Stomach smooth muscle (tissue), 2 donors: ENCODE measurements around the gene HAPLN3.

Experiments
- H3K27ac ChIP-seq: one replicate; pipeline ENCODE4 v1.7.0; 2013; ENCODE audit warnings: mild to moderate bottlenecking, low read length, inconsistent platforms
- H3K27me3 ChIP-seq, 2 donors: one replicate each; pipeline ENCODE4 v1.7.0; 2013; ENCODE audit warnings: low read length in 2 of 2; ENCODE audit not compliant: insufficient read depth in 2 of 2, control insufficient read depth in 1 of 2
- H3K36me3 ChIP-seq, 2 donors: one replicate each; pipeline ENCODE4 v1.7.0; 2013; ENCODE audit warnings: low read length in 2 of 2; ENCODE audit not compliant: control insufficient read depth in 2 of 2, insufficient read depth in 2 of 2
- H3K4me1 ChIP-seq: one replicate; pipeline ENCODE4 v1.7.0; 2013; ENCODE audit warnings: low read length; ENCODE audit not compliant: control insufficient read depth, insufficient read depth
- H3K4me3 ChIP-seq, 2 donors: one replicate each; pipeline ENCODE4 v1.7.0; 2013; ENCODE audit warnings: low read length in 2 of 2
- H3K9ac ChIP-seq, 2 donors: one replicate each; pipeline ENCODE4 v1.7.0; 2013; ENCODE audit warnings: low read length in 2 of 2, mild to moderate bottlenecking in 1 of 2
- H3K9me3 ChIP-seq, 2 donors: one replicate each; pipeline ENCODE4 v1.7.0; 2013; ENCODE audit warnings: low read length in 2 of 2; ENCODE audit not compliant: control insufficient read depth in 2 of 2
- donor health status: healthy.
- donor health status: Pancreatic carcinoma.

HAPLN3 gene

GRCh38 chr15:88911766-88912118, 16.4 kb upstream of the HAPLN3 start:
- H3K27me3 ChIP-seq = no peaks in the 10 kb centered on the region
- H3K36me3 ChIP-seq = peaks cover 0 to 3% of the 10 kb centered on the region in 2 donors
- no peaks in the 10 kb centered on the region for H3K9me3 ChIP-seq
- no peak overlapping the region for H3K27ac ChIP-seq
- H3K4me3 ChIP-seq = peak overlapping the region in 1 of 2 donors; percentile 79
- peaks cover 20% of the 10 kb centered on the region for H3K4me1 ChIP-seq
- H3K9ac ChIP-seq = no peak overlapping the region

- Histone ChIP-seq H3K4me1 (peaks cover 22% of the 10 kb centered on the region), H3K36me3 (peaks cover 0 to 8% of the 10 kb centered on the region in 2 donors), H3K27me3 (no peaks in the 10 kb centered on the region), H3K27ac (no peak overlapping the region), H3K4me3 (peak overlapping the region in 1 of 2 donors; percentile 8), H3K9ac (no peak overlapping the region), H3K9me3 (no peaks in the 10 kb centered on the region)
Measured at GRCh38 chr15:88909956-88910831, 14.8 kb upstream of the HAPLN3 start.

GRCh38 chr15:88908697-88909621, 13.6 kb upstream of the HAPLN3 start:
- peaks cover 30% of the 10 kb centered on the region for H3K4me1 ChIP-seq
- no peaks in the 10 kb centered on the region for H3K27me3 ChIP-seq
- no peaks in the 10 kb centered on the region for H3K9me3 ChIP-seq
- no peak overlapping the region for H3K9ac ChIP-seq
- H3K4me3 ChIP-seq = no peak overlapping the region
- no peak overlapping the region for H3K27ac ChIP-seq
- H3K36me3 ChIP-seq = peaks cover 0 to 8% of the 10 kb centered on the region in 2 donors

- no peak overlapping the region for H3K9ac ChIP-seq
- H3K9me3 ChIP-seq = no peaks in the 10 kb centered on the region
- no peaks in the 10 kb centered on the region for H3K27me3 ChIP-seq
- H3K27ac ChIP-seq = no peak overlapping the region
- no peak overlapping the region for H3K4me3 ChIP-seq
- H3K36me3 ChIP-seq = peaks cover 0 to 8% of the 10 kb centered on the region in 2 donors
- peaks cover 27% of the 10 kb centered on the region for H3K4me1 ChIP-seq
Measured at GRCh38 chr15:88908123-88908522, 12.8 kb upstream of the HAPLN3 start.

GRCh38 chr15:88907111-88907510, 11.8 kb upstream of the HAPLN3 start:
- peaks cover 0 to 9% of the 10 kb centered on the region in 2 donors for H3K36me3 ChIP-seq
- H3K4me3 ChIP-seq = no peak overlapping the region
- no peak overlapping the region for H3K9ac ChIP-seq
- H3K27me3 ChIP-seq = no peaks in the 10 kb centered on the region
- H3K9me3 ChIP-seq = no peaks in the 10 kb centered on the region
- peaks cover 22% of the 10 kb centered on the region for H3K4me1 ChIP-seq
- no peak overlapping the region for H3K27ac ChIP-seq

GRCh38 chr15:88906551-88906950, 11.2 kb upstream of the HAPLN3 start:
- no peak overlapping the region for H3K9ac ChIP-seq
- H3K9me3 ChIP-seq = no peaks in the 10 kb centered on the region
- H3K4me1 ChIP-seq = peaks cover 20% of the 10 kb centered on the region
- H3K4me3 ChIP-seq = no peak overlapping the region
- no peak overlapping the region for H3K27ac ChIP-seq
- H3K36me3 ChIP-seq = peaks cover 0 to 13% of the 10 kb centered on the region in 2 donors
- H3K27me3 ChIP-seq = no peaks in the 10 kb centered on the region

- no peaks in the 10 kb centered on the region for H3K27me3 ChIP-seq
- H3K36me3 ChIP-seq = peaks cover 0 to 13% of the 10 kb centered on the region in 2 donors
- H3K27ac ChIP-seq = no peak overlapping the region
- no peaks in the 10 kb centered on the region for H3K9me3 ChIP-seq
- no peak overlapping the region for H3K4me3 ChIP-seq
- peaks cover 19% of the 10 kb centered on the region for H3K4me1 ChIP-seq
- H3K9ac ChIP-seq = no peak overlapping the region
Measured at GRCh38 chr15:88906130-88906529, 10.8 kb upstream of the HAPLN3 start.

GRCh38 chr15:88905576-88905975, 10.2 kb upstream of the HAPLN3 start:
- peaks cover 0 to 13% of the 10 kb centered on the region in 2 donors for H3K36me3 ChIP-seq
- no peaks in the 10 kb centered on the region for H3K9me3 ChIP-seq
- no peak overlapping the region for H3K27ac ChIP-seq
- H3K9ac ChIP-seq = no peak overlapping the region
- H3K4me3 ChIP-seq = no peak overlapping the region
- peaks cover 18% of the 10 kb centered on the region for H3K4me1 ChIP-seq
- no peaks in the 10 kb centered on the region for H3K27me3 ChIP-seq

- Histone ChIP-seq H3K4me1 (peaks cover 18% of the 10 kb centered on the region), H3K4me3 (no peak overlapping the region), H3K9me3 (no peaks in the 10 kb centered on the region), H3K27me3 (no peaks in the 10 kb centered on the region), H3K9ac (no peak overlapping the region), H3K27ac (no peak overlapping the region), H3K36me3 (peaks cover 0 to 13% of the 10 kb centered on the region in 2 donors)
Measured at GRCh38 chr15:88904624-88905327, 9.4 kb upstream of the HAPLN3 start.

- H3K27ac ChIP-seq = no peak overlapping the region
- peaks cover 0 to 13% of the 10 kb centered on the region in 2 donors for H3K36me3 ChIP-seq
- no peak overlapping the region for H3K4me3 ChIP-seq
- H3K4me1 ChIP-seq = peaks cover 14% of the 10 kb centered on the region
- no peak overlapping the region for H3K9ac ChIP-seq
- H3K27me3 ChIP-seq = no peaks in the 10 kb centered on the region
- no peaks in the 10 kb centered on the region for H3K9me3 ChIP-seq
Measured at GRCh38 chr15:88904257-88904623, 8.9 kb upstream of the HAPLN3 start.
